HG03575 (cell line): ENCODE data around the gene NCAPG.
A peak's percentile ranks its signal among the peaks of the same experiment; 100 is the strongest.

Experiments
- ATAC-seq: cut with Tn5 transposase; IDR thresholded peaks from one replicate; pipeline ENCODE4 v1.9.1; 2021; ENCODE audit not compliant: unreplicated experiment, insufficient number of reproducible peaks, low FRiP score; ENCODE audit errors: extremely low read depth

NCAPG gene

GRCh38 chr4:17810260-17811077, at the start of gene NCAPG, which contains the start of gene DCAF16:
TSS of gene NCAPG (plus strand) at chr4:17810979. CDS start at chr4:17811078, 99 bp downstream.
TSS of gene DCAF16 (minus strand) at chr4:17810757. CDS start at chr4:17804141, 6,616 bp downstream.
- peak; percentile 67 for ATAC-seq

- no peak for ATAC-seq
Observed at GRCh38 chr4:17761062-17761461, 49.7 kb upstream of the NCAPG start.

GRCh38 chr4:17762726-17763125, 48.1 kb upstream of the NCAPG start:
- ATAC-seq = no peak

GRCh38 chr4:17763416-17763815, 47.4 kb upstream of the NCAPG start:
- ATAC-seq = no peak

GRCh38 chr4:17763931-17764330, 46.8 kb upstream of the NCAPG start:
- ATAC-seq = no peak

- ATAC-seq = no peak
Observed at GRCh38 chr4:17765514-17766286, 45.1 kb upstream of the NCAPG start.

GRCh38 chr4:17766826-17767458, 43.8 kb upstream of the NCAPG start:
- ATAC-seq = no peak

- no peak for ATAC-seq
Observed at GRCh38 chr4:17769406-17770174, 41.2 kb upstream of the NCAPG start.

GRCh38 chr4:17770845-17771244, 39.9 kb upstream of the NCAPG start:
- ATAC-seq = no peak

- no peak for ATAC-seq
Observed at GRCh38 chr4:17771284-17771908, 39.4 kb upstream of the NCAPG start.

- no peak for ATAC-seq
Observed at GRCh38 chr4:17773135-17773698, 37.6 kb upstream of the NCAPG start.

- no peak for ATAC-seq
Observed at GRCh38 chr4:17778431-17778830, 32.3 kb upstream of the NCAPG start.

- no peak for ATAC-seq
Observed at GRCh38 chr4:17780501-17781299, 30.1 kb upstream of the NCAPG start.

GRCh38 chr4:17781300-17782287, 29.2 kb upstream of the NCAPG start, which contains the start of gene FAM184B:
TSS of gene FAM184B (minus strand) at chr4:17781621. CDS start at chr4:17781299, 322 bp downstream.
- ATAC-seq = no peak

- no peak for ATAC-seq
Observed at GRCh38 chr4:17785858-17786257, 24.9 kb upstream of the NCAPG start.

GRCh38 chr4:17786567-17786966, 24.2 kb upstream of the NCAPG start:
- ATAC-seq = no peak
